ENCODE measurements around the gene DPP10.

DNA sequence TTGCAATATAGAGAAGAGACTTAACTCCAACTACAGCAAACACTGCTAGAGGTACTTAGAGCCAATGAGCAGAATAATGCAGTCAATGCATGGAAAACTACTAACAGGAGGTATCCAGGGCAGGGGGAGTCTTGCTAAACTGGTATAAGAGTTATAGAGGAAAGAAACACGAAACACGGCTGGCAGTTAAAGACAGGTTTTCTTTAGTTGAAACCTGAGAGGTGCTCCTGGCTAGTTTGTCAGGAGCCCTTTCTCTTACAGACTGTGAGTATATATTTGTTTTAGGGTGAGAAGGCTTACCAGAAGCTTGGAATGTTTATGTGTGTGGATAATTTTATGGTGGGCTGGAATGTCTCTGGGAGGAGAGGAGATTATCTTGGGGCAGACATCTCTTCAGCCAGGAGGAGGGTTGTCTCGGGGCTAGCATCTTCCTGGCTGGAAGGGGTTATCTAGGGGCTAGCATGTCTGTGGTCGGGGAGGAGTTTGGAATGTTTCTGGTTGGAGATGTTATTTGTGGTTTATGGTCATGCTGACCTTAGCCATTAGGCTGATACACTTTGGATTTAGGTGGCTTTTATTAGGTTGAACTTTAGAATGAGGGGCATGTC lies 1048.8 kb downstream of the DPP10 start:
- TF ChIP-seq ZBTB7A (IDR thresholded peaks at IDR 0.05; ENCODE audit: low read depth) (no peak), FOXM1 (IDR thresholded peaks at IDR 0.05; ENCODE audit: borderline replicate concordance, low read depth) (no peak), YY1 (IDR thresholded peaks at IDR 0.05; ENCODE audit: low read depth) (no peak), CREB1 (IDR thresholded peaks at IDR 0.05; ENCODE audit: low read depth) (no peak), EP300 (IDR thresholded peaks at IDR 0.05; ENCODE audit: borderline replicate concordance) (no peak), TEAD4 (IDR thresholded peaks at IDR 0.05) (no peak), RAD21 (IDR thresholded peaks at IDR 0.05; ENCODE audit: low read depth) (no peak), TAF1 (IDR thresholded peaks at IDR 0.05; ENCODE audit: low read depth) (no peak), CEBPB (IDR thresholded peaks at IDR 0.05) (no peak), NFIC (IDR thresholded peaks at IDR 0.05) (no peak), MAX (IDR thresholded peaks at IDR 0.05) (no peak), EGR1 (IDR thresholded peaks at IDR 0.05) (no peak)
- TF ChIP-seq, protein P1, sequence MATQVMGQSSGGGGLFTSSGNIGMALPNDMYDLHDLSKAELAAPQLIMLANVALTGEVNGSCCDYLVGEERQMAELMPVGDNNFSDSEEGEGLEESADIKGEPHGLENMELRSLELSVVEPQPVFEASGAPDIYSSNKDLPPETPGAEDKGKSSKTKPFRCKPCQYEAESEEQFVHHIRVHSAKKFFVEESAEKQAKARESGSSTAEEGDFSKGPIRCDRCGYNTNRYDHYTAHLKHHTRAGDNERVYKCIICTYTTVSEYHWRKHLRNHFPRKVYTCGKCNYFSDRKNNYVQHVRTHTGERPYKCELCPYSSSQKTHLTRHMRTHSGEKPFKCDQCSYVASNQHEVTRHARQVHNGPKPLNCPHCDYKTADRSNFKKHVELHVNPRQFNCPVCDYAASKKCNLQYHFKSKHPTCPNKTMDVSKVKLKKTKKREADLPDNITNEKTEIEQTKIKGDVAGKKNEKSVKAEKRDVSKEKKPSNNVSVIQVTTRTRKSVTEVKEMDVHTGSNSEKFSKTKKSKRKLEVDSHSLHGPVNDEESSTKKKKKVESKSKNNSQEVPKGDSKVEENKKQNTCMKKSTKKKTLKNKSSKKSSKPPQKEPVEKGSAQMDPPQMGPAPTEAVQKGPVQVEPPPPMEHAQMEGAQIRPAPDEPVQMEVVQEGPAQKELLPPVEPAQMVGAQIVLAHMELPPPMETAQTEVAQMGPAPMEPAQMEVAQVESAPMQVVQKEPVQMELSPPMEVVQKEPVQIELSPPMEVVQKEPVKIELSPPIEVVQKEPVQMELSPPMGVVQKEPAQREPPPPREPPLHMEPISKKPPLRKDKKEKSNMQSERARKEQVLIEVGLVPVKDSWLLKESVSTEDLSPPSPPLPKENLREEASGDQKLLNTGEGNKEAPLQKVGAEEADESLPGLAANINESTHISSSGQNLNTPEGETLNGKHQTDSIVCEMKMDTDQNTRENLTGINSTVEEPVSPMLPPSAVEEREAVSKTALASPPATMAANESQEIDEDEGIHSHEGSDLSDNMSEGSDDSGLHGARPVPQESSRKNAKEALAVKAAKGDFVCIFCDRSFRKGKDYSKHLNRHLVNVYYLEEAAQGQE (IDR thresholded peaks at IDR 0.05; ENCODE audit: low read depth), result no peak

Measured in Ishikawa (cell line).